ENCODE measurements around the gene SLC29A3.

Gene SLC29A3

DNA sequence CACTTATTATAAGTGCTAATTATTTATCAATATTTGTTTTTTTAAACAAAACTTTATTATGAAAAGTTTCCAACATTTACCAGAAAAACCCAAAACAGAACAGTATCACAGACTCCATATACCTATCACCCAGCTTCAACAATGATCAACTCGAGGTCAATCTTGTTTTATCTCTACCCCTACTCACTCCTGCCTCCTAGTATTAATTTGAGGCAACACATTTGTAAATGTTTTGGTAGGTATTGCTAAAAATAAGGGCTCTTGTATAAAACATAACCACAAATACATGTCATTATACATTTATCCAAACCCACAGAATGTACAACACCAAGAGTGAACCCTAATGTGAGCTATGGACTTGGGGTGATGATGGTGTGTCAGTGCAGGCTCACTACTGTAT lies 61.8 kb downstream of the SLC29A3 start:
- TF ChIP-seq SUZ12 (IDR thresholded peaks at IDR 0.05; ENCODE audit: extremely low read depth, insufficient read depth, insufficient read length) (no peak), ZNF274 (IDR thresholded peaks at IDR 0.05; ENCODE audit: low read depth, low read length) (no peak), YY1 (IDR thresholded peaks at IDR 0.05; ENCODE audit: insufficient read depth, insufficient read length) (no peak)
- H3K9ac ChIP-seq (ENCODE audit: insufficient read length, low read depth) = no peak overlapping the region
- no peaks in the 10 kb centered on the region for H3K36me3 ChIP-seq (ENCODE audit: insufficient read depth, insufficient read length, low read length)
- no peaks in the 10 kb centered on the region for H3K9me3 ChIP-seq (ENCODE audit: insufficient read depth, low read length)
- H3K4me3 ChIP-seq (ENCODE audit: insufficient read length, low read depth) = no peak overlapping the region
- H3K4me1 ChIP-seq (ENCODE audit: insufficient read depth, insufficient read length) = peaks cover 3% of the 10 kb centered on the region
- DNase-seq (ENCODE audit: low read depth, low spot score) = no peak
- no peaks in the 10 kb centered on the region for H3K27me3 ChIP-seq (ENCODE audit: insufficient read depth, insufficient read length)

GRCh38 chr10:71381611-71382010 lies 62.6 kb downstream of the SLC29A3 start:
- H3K9ac ChIP-seq (ENCODE audit: insufficient read length, low read depth) = no peak overlapping the region
- DNase-seq (ENCODE audit: low read depth, low spot score) = no peak
- H3K27me3 ChIP-seq (ENCODE audit: insufficient read depth, insufficient read length) = peaks cover 6% of the 10 kb centered on the region
- no peaks in the 10 kb centered on the region for H3K36me3 ChIP-seq (ENCODE audit: insufficient read depth, insufficient read length, low read length)
- TF ChIP-seq YY1 (IDR thresholded peaks at IDR 0.05; ENCODE audit: insufficient read depth, insufficient read length) (no peak), SUZ12 (IDR thresholded peaks at IDR 0.05; ENCODE audit: extremely low read depth, insufficient read depth, insufficient read length) (no peak), ZNF274 (IDR thresholded peaks at IDR 0.05; ENCODE audit: low read depth, low read length) (no peak)
- no peaks in the 10 kb centered on the region for H3K9me3 ChIP-seq (ENCODE audit: insufficient read depth, low read length)
- no peak overlapping the region for H3K4me3 ChIP-seq (ENCODE audit: insufficient read length, low read depth)
- peaks cover 3% of the 10 kb centered on the region for H3K4me1 ChIP-seq (ENCODE audit: insufficient read depth, insufficient read length)

GRCh38 chr10:71382028-71382427 lies 63.0 kb downstream of the SLC29A3 start:
- peaks cover 6% of the 10 kb centered on the region for H3K27me3 ChIP-seq (ENCODE audit: insufficient read depth, insufficient read length)
- peaks cover 3% of the 10 kb centered on the region for H3K4me1 ChIP-seq (ENCODE audit: insufficient read depth, insufficient read length)
- H3K9me3 ChIP-seq (ENCODE audit: insufficient read depth, low read length) = no peaks in the 10 kb centered on the region
- no peak for DNase-seq (ENCODE audit: low read depth, low spot score)
- H3K36me3 ChIP-seq (ENCODE audit: insufficient read depth, insufficient read length, low read length) = no peaks in the 10 kb centered on the region
- TF ChIP-seq ZNF274 (IDR thresholded peaks at IDR 0.05; ENCODE audit: low read depth, low read length) (no peak), YY1 (IDR thresholded peaks at IDR 0.05; ENCODE audit: insufficient read depth, insufficient read length) (no peak), SUZ12 (IDR thresholded peaks at IDR 0.05; ENCODE audit: extremely low read depth, insufficient read depth, insufficient read length) (no peak)
- no peak overlapping the region for H3K9ac ChIP-seq (ENCODE audit: insufficient read length, low read depth)
- no peak overlapping the region for H3K4me3 ChIP-seq (ENCODE audit: insufficient read length, low read depth)

GRCh38 chr10:71382757-71383156 lies 63.7 kb downstream of the SLC29A3 start:
- H3K9me3 ChIP-seq (ENCODE audit: insufficient read depth, low read length) = no peaks in the 10 kb centered on the region
- no peak overlapping the region for H3K4me3 ChIP-seq (ENCODE audit: insufficient read length, low read depth)
- H3K9ac ChIP-seq (ENCODE audit: insufficient read length, low read depth) = no peak overlapping the region
- peaks cover 6% of the 10 kb centered on the region for H3K27me3 ChIP-seq (ENCODE audit: insufficient read depth, insufficient read length)
- no peaks in the 10 kb centered on the region for H3K36me3 ChIP-seq (ENCODE audit: insufficient read depth, insufficient read length, low read length)
- no peak for DNase-seq (ENCODE audit: low read depth, low spot score)
- TF ChIP-seq SUZ12 (IDR thresholded peaks at IDR 0.05; ENCODE audit: extremely low read depth, insufficient read depth, insufficient read length) (no peak), ZNF274 (IDR thresholded peaks at IDR 0.05; ENCODE audit: low read depth, low read length) (no peak), YY1 (IDR thresholded peaks at IDR 0.05; ENCODE audit: insufficient read depth, insufficient read length) (no peak)
- H3K4me1 ChIP-seq (ENCODE audit: insufficient read depth, insufficient read length) = peaks cover 3% of the 10 kb centered on the region

- TF ChIP-seq ZNF274 (IDR thresholded peaks at IDR 0.05; ENCODE audit: low read depth, low read length) (no peak), SUZ12 (IDR thresholded peaks at IDR 0.05; ENCODE audit: extremely low read depth, insufficient read depth, insufficient read length) (no peak), YY1 (IDR thresholded peaks at IDR 0.05; ENCODE audit: insufficient read depth, insufficient read length) (no peak)
- DNase-seq (ENCODE audit: low read depth, low spot score) = peak; percentile 43
Observed at GRCh38 chr10:71383972-71384687, 65.1 kb downstream of the SLC29A3 start.

DNA sequence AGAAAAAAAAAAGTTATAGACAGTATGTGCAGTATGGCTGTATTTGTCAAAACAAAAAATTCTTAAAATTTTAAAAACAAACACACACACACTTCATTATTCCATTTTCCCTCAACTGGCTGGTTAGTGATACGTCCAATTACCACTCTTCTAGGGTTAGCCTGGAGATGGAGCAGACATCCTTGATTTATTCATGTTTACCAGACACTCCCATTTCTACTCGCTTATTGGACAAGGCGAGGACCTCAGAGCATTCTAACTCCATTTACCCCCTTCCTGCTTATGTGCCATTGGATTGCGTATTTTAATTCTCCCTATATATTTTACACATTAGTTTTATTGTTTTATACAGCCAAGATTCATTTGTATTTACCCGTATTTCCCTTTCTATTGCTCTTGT lies 69.1 kb downstream of the SLC29A3 start:
- H3K4me3 ChIP-seq (ENCODE audit: insufficient read length, low read depth) = no peak overlapping the region
- TF ChIP-seq ZNF274 (IDR thresholded peaks at IDR 0.05; ENCODE audit: low read depth, low read length) (no peak), SUZ12 (IDR thresholded peaks at IDR 0.05; ENCODE audit: extremely low read depth, insufficient read depth, insufficient read length) (no peak), YY1 (IDR thresholded peaks at IDR 0.05; ENCODE audit: insufficient read depth, insufficient read length) (no peak)
- H3K36me3 ChIP-seq (ENCODE audit: insufficient read depth, insufficient read length, low read length) = no peaks in the 10 kb centered on the region
- H3K9me3 ChIP-seq (ENCODE audit: insufficient read depth, low read length) = no peaks in the 10 kb centered on the region
- DNase-seq (ENCODE audit: low read depth, low spot score) = no peak
- H3K4me1 ChIP-seq (ENCODE audit: insufficient read depth, insufficient read length) = peaks cover 6% of the 10 kb centered on the region
- no peak overlapping the region for H3K9ac ChIP-seq (ENCODE audit: insufficient read length, low read depth)
- H3K27me3 ChIP-seq (ENCODE audit: insufficient read depth, insufficient read length) = peaks cover 6% of the 10 kb centered on the region

More at GRCh38 chr10:71383972-71384687, 65.1 kb downstream of the SLC29A3 start:
- Histone ChIP-seq H3K36me3 (ENCODE audit: insufficient read depth, insufficient read length, low read length) (no peaks in the 10 kb centered on the region), H3K9me3 (ENCODE audit: insufficient read depth, low read length) (no peaks in the 10 kb centered on the region), H3K4me1 (ENCODE audit: insufficient read depth, insufficient read length) (no peaks in the 10 kb centered on the region), H3K9ac (ENCODE audit: insufficient read length, low read depth) (no peak overlapping the region), H3K27me3 (ENCODE audit: insufficient read depth, insufficient read length) (peaks cover 6% of the 10 kb centered on the region), H3K4me3 (ENCODE audit: insufficient read length, low read depth) (no peak overlapping the region)

- no peak for DNase-seq (ENCODE audit: low read depth, low spot score)
- Histone ChIP-seq H3K4me1 (ENCODE audit: insufficient read depth, insufficient read length) (peaks cover 6% of the 10 kb centered on the region), H3K4me3 (ENCODE audit: insufficient read length, low read depth) (no peak overlapping the region), H3K9ac (ENCODE audit: insufficient read length, low read depth) (no peak overlapping the region), H3K27me3 (ENCODE audit: insufficient read depth, insufficient read length) (peaks cover 6% of the 10 kb centered on the region), H3K9me3 (ENCODE audit: insufficient read depth, low read length) (no peaks in the 10 kb centered on the region), H3K36me3 (ENCODE audit: insufficient read depth, insufficient read length, low read length) (no peaks in the 10 kb centered on the region)
- no peak for TF ChIP-seq SUZ12 (IDR thresholded peaks at IDR 0.05; ENCODE audit: extremely low read depth, insufficient read depth, insufficient read length)
- no peak for TF ChIP-seq YY1 (IDR thresholded peaks at IDR 0.05; ENCODE audit: insufficient read depth, insufficient read length)
- TF ChIP-seq ZNF274 (IDR thresholded peaks at IDR 0.05; ENCODE audit: low read depth, low read length) = no peak
Observed at GRCh38 chr10:71388583-71389310, 69.7 kb downstream of the SLC29A3 start.
